ENCODE results near the gene BRINP2. TPM values are rescaled to one million over a fixed set of nuclear protein-coding genes. Genes with fewer than 3 reads are reported as not detected.

The BRINP2 gene
- total RNA-seq, 1 donor from 2014 or later = not detected

Other genes starting within 250 kb of the BRINP2 start
- gene ASTN1, start 6.2 kb upstream of the BRINP2 start, total RNA-seq = not detected in 2 replicates

Data from activated T-helper 2 cell treated with anti-CD3 and anti-CD28 coated beads, Interferon-gamma antibody, Interleukin-2, Interleukin-4, amounts not matched to agents 10 μg/mL and 5 μg/mL and 100 μg/mL, durations not matched to agents 14 hours and 24 hours and 36 hours (primary cell).